AML-193 (cell line): ENCODE data around the gene FOXP4.

Experiments used
- DNase-seq, 2 experiments: peaks; one replicate each; lab custom pipeline; 2025; lab: John Stamatoyannopoulos, UW

The FOXP4 gene

GRCh38 chr6:41545703-41546474 lies at the start of gene FOXP4:
Gene FOXP4, plus strand, starts transcription at chr6:41546381. Its CDS starts 19,380 bp downstream, at chr6:41565761.
- DNase-seq = peak; percentile 96 to 98

- no peak for DNase-seq
These were observed 48.6 kb upstream of the FOXP4 start for GRCh38 chr6:41497573-41497972.

GRCh38 chr6:41497994-41498393 lies 48.2 kb upstream of the FOXP4 start:
- DNase-seq = no peak

- no peak for DNase-seq
These were observed 47.1 kb upstream of the FOXP4 start for GRCh38 chr6:41498968-41499599.

GRCh38 chr6:41500561-41500960 lies 45.6 kb upstream of the FOXP4 start:
- DNase-seq = no peak

GRCh38 chr6:41502566-41502916 lies 43.6 kb upstream of the FOXP4 start:
- no peak for DNase-seq

GRCh38 chr6:41502917-41503671 lies 43.1 kb upstream of the FOXP4 start:
- no peak for DNase-seq

- no peak for DNase-seq
These were observed 42.2 kb upstream of the FOXP4 start for GRCh38 chr6:41503827-41504465.

- DNase-seq = no peak
These were observed 41.6 kb upstream of the FOXP4 start for GRCh38 chr6:41504466-41505121.

- no peak for DNase-seq
These were observed 40.8 kb upstream of the FOXP4 start for GRCh38 chr6:41505122-41506049.

GRCh38 chr6:41508479-41508878 lies 37.7 kb upstream of the FOXP4 start:
- DNase-seq = no peak

GRCh38 chr6:41509580-41509979 lies 36.6 kb upstream of the FOXP4 start:
- DNase-seq = no peak

- no peak for DNase-seq
These were observed 34.6 kb upstream of the FOXP4 start for GRCh38 chr6:41511443-41512060.

GRCh38 chr6:41512146-41512701 lies 34.0 kb upstream of the FOXP4 start:
- no peak for DNase-seq

GRCh38 chr6:41515995-41516394 lies 30.2 kb upstream of the FOXP4 start:
- no peak for DNase-seq

- DNase-seq = no peak
These were observed 28.1 kb upstream of the FOXP4 start for GRCh38 chr6:41518118-41518517.

- no peak for DNase-seq
These were observed 26.9 kb upstream of the FOXP4 start for GRCh38 chr6:41519305-41519744.

GRCh38 chr6:41519745-41520699 lies 26.2 kb upstream of the FOXP4 start:
- DNase-seq = no peak
